HCT116 (cell line): ENCODE results near the gene MEIS1. TPM values are rescaled to one million over a fixed set of nuclear protein-coding genes. Genes with fewer than 3 reads are reported as not detected.

Experiments
- ATAC-seq: fragments of 200-7000 bp; cut with Tn5 transposase; 2 replicates; pipeline ENCODE4 v1.9.1; 2020; ENCODE audit warnings: mild to moderate bottlenecking, moderate library complexity
- BruUV-seq: library from RNA; stranded (reverse); fragments of 400-500 nt; replicated peaks from 2 replicates; lab custom pipeline; 2021; lab: Mats Ljungman, UMichigan
- CTCF ChIA-PET: fragments of 300-600 bp; sonication (Branson Sonifier 250); formaldehyde crosslinking; loops from one replicate; lab custom pipeline; 2021; ENCODE audit warnings: antibody characterized with exemption; lab: Charles Lee
- POLR2A ChIA-PET: fragments of 300-600, 350-600 bp; sonication (Branson Sonifier 250); formaldehyde crosslinking; loops from one replicate; lab custom pipeline; 2021; ENCODE audit warnings: antibody characterized with exemption; lab: Charles Lee
- RAD21 ChIA-PET, 2 experiments: fragments of 300-600 bp; sonication (Branson Sonifier 250); formaldehyde crosslinking; loops; one replicate each; lab custom pipeline; 2023; ENCODE audit warnings: low total read pairs in 2 of 2; ENCODE audit not compliant: uncharacterized antibody in 2 of 2, unreplicated experiment in 2 of 2, low non-redundant PET in 1 of 2; lab: Charles Lee
- DNase-seq: peaks from one replicate; pipeline ENCODE4 v3.0.0-alpha.2; 2010; ENCODE audit warnings: low read depth, low spot score
- H2AFZ ChIP-seq: fragments of 200-600 bp; shearing (Covaris generic), sonication (generic); 2 replicates; pipeline ENCODE4 v1.6.1; 2017; ENCODE audit warnings: low read depth, mixed run types, mixed read lengths, antibody characterized with exemption, low read length; ENCODE audit not compliant: poor library complexity, severe bottlenecking
- H3K27ac ChIP-seq: 2 replicates; pipeline ENCODE4 v1.5.1; 2012; ENCODE audit warnings: low read depth, low read length
- H3K27me3 ChIP-seq: fragments of 200-600 bp; sonication (generic); 2 replicates; pipeline ENCODE4 v1.6.1; 2016; ENCODE audit warnings: mixed run types, low read length, mixed read lengths; ENCODE audit not compliant: insufficient read depth
- H3K36me3 ChIP-seq, 2 experiments: fragments of 200-500 bp in 1 of 2; fragments of 200-600 bp in 1 of 2; sonication (Bioruptor generic) in 1 of 2; sonication (generic) in 1 of 2; 2 replicates each; pipeline versions ENCODE4 v1.5.1 to v1.6.1; 2014 to 2016; ENCODE audit warnings: low read length in 2 of 2, inconsistent platforms in 1 of 2, mixed read lengths in 1 of 2, mixed run types in 1 of 2; ENCODE audit not compliant: insufficient read depth in 2 of 2, control insufficient read depth in 1 of 2
- H3K4me1 ChIP-seq, 2 experiments: fragments of 200-600 bp in 1 of 2; sonication (generic) in 1 of 2; 2 replicates each; pipeline versions ENCODE4 v1.5.1 to v1.6.1; 2012 to 2017; ENCODE audit warnings: low read length in 2 of 2, inconsistent platforms in 1 of 2, mild to moderate bottlenecking in 1 of 2, mixed read lengths in 1 of 2, mixed run types in 1 of 2, moderate library complexity in 1 of 2; ENCODE audit not compliant: insufficient read depth in 2 of 2, control insufficient read depth in 1 of 2
- H3K4me2 ChIP-seq: fragments of 200-600 bp; sonication (generic); 2 replicates; pipeline ENCODE4 v1.6.1; 2017; ENCODE audit warnings: mixed run types, low read length, mixed read lengths
- H3K4me3 ChIP-seq, 2 experiments: fragments of 200-600 bp in 1 of 2; sonication (generic) in 1 of 2; replicated peaks in 1 of 2; 2 replicates each; pipeline ENCODE4 v1.5.1; 2011 to 2016; ENCODE audit warnings: low read length in 2 of 2, control low read depth in 1 of 2, low read depth in 1 of 2, mild to moderate bottlenecking in 1 of 2, mixed read lengths in 1 of 2, mixed run types in 1 of 2
- H3K79me2 ChIP-seq: fragments of 200-600 bp; sonication (generic); 2 replicates; pipeline ENCODE4 v1.6.1; 2017; ENCODE audit warnings: mild to moderate bottlenecking, mixed run types, low read length, moderate library complexity, mixed read lengths; ENCODE audit not compliant: insufficient read depth
- H3K9ac ChIP-seq: fragments of 200-600 bp; sonication (generic); 2 replicates; pipeline ENCODE4 v1.6.1; 2016; ENCODE audit warnings: low read length, mixed read lengths
- H3K9me2 ChIP-seq: fragments of 200-600 bp; sonication (generic), shearing (Covaris generic); 2 replicates; pipeline ENCODE4 v1.6.1; 2017; ENCODE audit warnings: mixed run types, mild to moderate bottlenecking, moderate library complexity; ENCODE audit not compliant: insufficient read depth
- H3K9me3 ChIP-seq, 2 experiments: fragments of 200-500 bp in 1 of 2; fragments of 200-600 bp in 1 of 2; sonication (Bioruptor generic) in 1 of 2; sonication (generic) in 1 of 2; 2 replicates each; pipeline ENCODE4 v1.6.1; 2014 to 2017; ENCODE audit warnings: low read length in 2 of 2, mixed read lengths in 2 of 2, inconsistent platforms in 1 of 2, low read depth in 1 of 2, mild to moderate bottlenecking in 1 of 2, mixed run types in 1 of 2, moderate library complexity in 1 of 2; ENCODE audit not compliant: control insufficient read depth in 1 of 2, insufficient read depth in 1 of 2
- H4K20me1 ChIP-seq: fragments of 200-600 bp; sonication (generic), shearing (Covaris generic); 2 replicates; pipeline ENCODE4 v1.6.1; 2017; ENCODE audit warnings: mixed run types, mild to moderate bottlenecking, moderate library complexity; ENCODE audit not compliant: insufficient read depth
- CBX3 ChIP-seq: IDR thresholded peaks from 2 replicates; pipeline ENCODE4 v1.6.1; 2012; ENCODE audit warnings: low read depth
- CEBPB ChIP-seq: IDR thresholded peaks from 2 replicates; pipeline ENCODE4 v1.6.1; 2012; ENCODE audit warnings: low read depth
- EGR1 ChIP-seq: IDR thresholded peaks from 2 replicates; pipeline ENCODE4 v1.6.1; 2012; ENCODE audit warnings: low read depth
- ELF1 ChIP-seq: IDR thresholded peaks from 2 replicates; pipeline ENCODE4 v1.6.1; 2012; ENCODE audit warnings: low read depth, borderline replicate concordance
- EZH2phosphoT487 ChIP-seq: fragments of 200-600 bp; IDR thresholded peaks from 2 replicates; pipeline ENCODE4 v1.6.1; 2018; ENCODE audit warnings: antibody characterized with exemption, borderline replicate concordance
- FOSL1 ChIP-seq: IDR thresholded peaks from 2 replicates; pipeline ENCODE4 v1.6.1; 2012; ENCODE audit warnings: low read depth
- JUND ChIP-seq: IDR thresholded peaks from 2 replicates; pipeline ENCODE4 v1.6.1; 2012
- POLR2A ChIP-seq: IDR thresholded peaks from 2 replicates; pipeline ENCODE4 v1.7.0; 2011; ENCODE audit warnings: borderline replicate concordance; ENCODE audit not compliant: insufficient read depth, insufficient read length; ENCODE audit errors: extremely low read depth
- POLR2AphosphoS5 ChIP-seq: IDR thresholded peaks from 2 replicates; pipeline ENCODE4 v1.6.1; 2011; ENCODE audit warnings: mild to moderate bottlenecking, low read depth, low read length, moderate library complexity
- RAD21 ChIP-seq: IDR thresholded peaks from 2 replicates; pipeline ENCODE4 v1.6.1; 2012; ENCODE audit warnings: low read depth, mild to moderate bottlenecking
- SP1 ChIP-seq: IDR thresholded peaks from 2 replicates; pipeline ENCODE4 v1.6.1; 2012; ENCODE audit warnings: low read depth
- SRF ChIP-seq: IDR thresholded peaks from 2 replicates; pipeline ENCODE4 v1.6.1; 2012; ENCODE audit warnings: low read depth
- TCF7L2 ChIP-seq: IDR thresholded peaks from 2 replicates; pipeline ENCODE4 v1.7.0; 2011; ENCODE audit warnings: borderline replicate concordance, inconsistent platforms; ENCODE audit not compliant: insufficient read depth, insufficient read length; ENCODE audit errors: extremely low read depth
- YY1 ChIP-seq: IDR thresholded peaks from 2 replicates; pipeline ENCODE4 v1.6.1; 2011; ENCODE audit warnings: low read length, low read depth, moderate library complexity, mild to moderate bottlenecking; ENCODE audit not compliant: insufficient replicate concordance; ENCODE audit errors: extremely low read depth
- ZFX ChIP-seq: fragments of 450-650 bp; IDR thresholded peaks from 2 replicates; pipeline ENCODE4 v1.6.1; 2017
- ZNF274 ChIP-seq: fragments of 200-500 bp; sonication (Bioruptor generic); IDR thresholded peaks from 2 replicates; pipeline ENCODE4 v1.6.1; 2014; ENCODE audit warnings: mild to moderate bottlenecking, low read depth, low read length, inconsistent platforms
- intact Hi-C: fragments of 100-400 bp; cut with micrococcal nuclease; formaldehyde crosslinking; loops from 2 replicates; pipeline ENCODE4 v1.10.0; 2022
- total RNA-seq: library from RNA; stranded (reverse); gene quantifications from one replicate; pipeline ENCODE4 v1.2.1, GENCODE V29; 2021; ENCODE audit not compliant: unreplicated experiment
- TF ChIP-seq, protein P1 (sequence below): IDR thresholded peaks from 2 replicates; pipeline ENCODE4 v1.6.1; 2012
- TF ChIP-seq, protein P2 (sequence below): IDR thresholded peaks from 2 replicates; pipeline ENCODE4 v1.6.1; 2012
- TF ChIP-seq, protein P3 (sequence below), 3 experiments: fragments of 200-600 bp in 1 of 3; sonication (generic) in 1 of 3; IDR thresholded peaks in 2 of 3; conservative IDR thresholded peaks in 1 of 3; 2 replicates each; pipeline ENCODE4 v1.5.1; 2012 to 2017; ENCODE audit warnings: low read depth in 2 of 3, low read length in 2 of 3, antibody characterized with exemption in 1 of 3, borderline replicate concordance in 1 of 3, control low read depth in 1 of 3, mild to moderate bottlenecking in 1 of 3, mixed read lengths in 1 of 3, mixed run types in 1 of 3, moderate library complexity in 1 of 3; ENCODE audit not compliant: insufficient read depth in 1 of 3

The MEIS1 gene
- total RNA-seq, 1 experiment from 2014 or later = 0.32 TPM

DNA sequence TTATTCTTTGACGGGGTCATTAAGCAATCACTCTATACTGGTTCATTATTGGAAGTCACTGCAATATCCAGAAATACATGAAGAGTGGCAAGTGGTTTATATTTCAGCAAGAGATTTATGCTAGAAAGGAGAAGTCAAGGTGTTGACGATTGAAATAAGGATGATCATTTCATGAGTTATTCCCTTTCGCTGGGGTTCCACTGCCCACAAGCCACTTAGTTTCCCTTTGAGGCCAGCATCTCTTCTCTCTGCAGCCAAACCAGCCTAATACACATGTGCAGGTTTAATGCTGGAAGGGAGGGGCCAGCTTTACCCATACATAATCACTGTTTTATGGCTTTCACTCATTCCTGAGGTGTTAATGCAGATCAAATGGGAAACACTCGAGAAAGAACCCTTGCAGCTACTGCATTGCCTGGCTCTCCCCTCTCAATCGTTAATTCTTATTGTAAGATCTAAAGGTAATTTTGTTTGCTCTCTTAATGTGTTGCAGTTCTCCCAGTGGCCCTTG lies 108.4 kb downstream of the MEIS1 start (continued):
- TF ChIP-seq CEBPB (no peak), SP1 (no peak), POLR2AphosphoS5 (no peak), POLR2A (no peak)
- TF ChIP-seq, protein P1, sequence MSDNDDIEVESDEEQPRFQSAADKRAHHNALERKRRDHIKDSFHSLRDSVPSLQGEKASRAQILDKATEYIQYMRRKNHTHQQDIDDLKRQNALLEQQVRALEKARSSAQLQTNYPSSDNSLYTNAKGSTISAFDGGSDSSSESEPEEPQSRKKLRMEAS = no peak
- TF ChIP-seq, all 23 proteins: peak for 0

DNA sequence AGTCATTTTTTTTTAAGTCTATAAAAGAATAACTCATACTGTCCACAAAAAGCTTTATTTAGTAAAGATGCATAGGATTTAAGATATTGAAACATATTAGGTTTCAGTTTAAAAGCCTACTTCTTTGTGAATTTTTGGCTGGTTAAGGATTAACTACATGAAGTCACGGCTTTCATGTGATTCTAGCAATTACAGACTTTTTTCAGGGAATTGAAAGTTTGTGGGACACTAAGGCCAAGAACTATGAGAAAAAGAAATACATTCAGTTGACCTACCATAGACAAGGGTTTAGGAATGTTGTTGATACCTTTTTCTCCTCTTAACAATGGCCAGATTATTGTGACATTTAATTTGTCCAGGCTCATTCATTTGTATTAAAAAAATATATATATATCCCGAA lies 109.3 kb downstream of the MEIS1 start:
- no peak for TF ChIP-seq ZFX
- no peak for TF ChIP-seq CEBPB
- no peak for TF ChIP-seq SRF
- no peak for TF ChIP-seq ZNF274
- H3K27ac ChIP-seq = no peak overlapping the region
- RAD21 ChIA-PET = no interaction called here
- POLR2A ChIA-PET = no interaction called here
- H3K79me2 ChIP-seq = no peaks in the 10 kb centered on the region
- intact Hi-C loops = no loop called here
- ATAC-seq = no peak
- H3K27me3 ChIP-seq = peaks cover 9% of the 10 kb centered on the region; the same call in 1 of the 2 replicates
- no peak overlapping the region for H3K4me2 ChIP-seq
- CTCF ChIA-PET = no interaction called here
- no peaks in the 10 kb centered on the region for H3K4me1 ChIP-seq
- H2AFZ ChIP-seq = no peak overlapping the region
- no peaks in the 10 kb centered on the region for H3K9me2 ChIP-seq
- H3K36me3 ChIP-seq = no peaks in the 10 kb centered on the region
- no TSS peak for BruUV-seq
- no peaks in the 10 kb centered on the region for H4K20me1 ChIP-seq
- H3K9me3 ChIP-seq = no peaks in the 10 kb centered on the region
- DNase-seq = no peak
- no peak overlapping the region for H3K9ac ChIP-seq
- H3K4me3 ChIP-seq = no peak overlapping the region

DNA sequence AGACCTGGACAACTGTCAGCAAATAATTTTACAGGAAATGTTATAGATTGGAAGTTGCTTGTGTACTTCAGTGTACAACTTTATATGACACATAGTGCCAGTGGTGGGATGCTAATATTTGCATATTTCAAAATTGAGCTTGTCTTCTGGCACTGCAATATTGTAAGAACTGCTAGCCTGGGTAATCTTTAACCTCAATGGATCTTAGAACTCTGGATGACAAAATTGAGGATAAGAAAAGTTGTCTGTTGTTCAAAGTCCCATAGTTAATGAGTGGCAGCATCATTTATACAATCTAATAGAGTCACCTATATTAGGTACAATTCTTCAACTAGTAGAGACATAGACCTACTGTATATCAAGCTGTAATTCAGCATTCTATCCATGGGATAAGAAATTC lies 110.3 kb downstream of the MEIS1 start:
- Histone ChIP-seq H3K9ac (no peak overlapping the region), H3K79me2 (no peaks in the 10 kb centered on the region), H4K20me1 (no peaks in the 10 kb centered on the region), H3K4me3 (no peak overlapping the region), H3K36me3 (no peaks in the 10 kb centered on the region), H3K4me1 (no peaks in the 10 kb centered on the region), H3K4me2 (no peak overlapping the region), H3K27me3 (peaks cover 7% of the 10 kb centered on the region; the same call in 1 of the 2 replicates), H3K27ac (no peak overlapping the region), H2AFZ (no peak overlapping the region), H3K9me2 (no peaks in the 10 kb centered on the region), H3K9me3 (no peaks in the 10 kb centered on the region)
- RAD21 ChIA-PET = no interaction called here
- POLR2A ChIA-PET = no interaction called here
- intact Hi-C loops = no loop called here
- DNase-seq (no peak), ATAC-seq (no peak)
- CTCF ChIA-PET = no interaction called here
- no TSS peak for BruUV-seq
- TF ChIP-seq, protein P2, sequence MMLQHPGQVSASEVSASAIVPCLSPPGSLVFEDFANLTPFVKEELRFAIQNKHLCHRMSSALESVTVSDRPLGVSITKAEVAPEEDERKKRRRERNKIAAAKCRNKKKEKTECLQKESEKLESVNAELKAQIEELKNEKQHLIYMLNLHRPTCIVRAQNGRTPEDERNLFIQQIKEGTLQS = no peak
- no peak for TF ChIP-seq RAD21
- no peak for TF ChIP-seq ZFX
- TF ChIP-seq, protein P3, sequence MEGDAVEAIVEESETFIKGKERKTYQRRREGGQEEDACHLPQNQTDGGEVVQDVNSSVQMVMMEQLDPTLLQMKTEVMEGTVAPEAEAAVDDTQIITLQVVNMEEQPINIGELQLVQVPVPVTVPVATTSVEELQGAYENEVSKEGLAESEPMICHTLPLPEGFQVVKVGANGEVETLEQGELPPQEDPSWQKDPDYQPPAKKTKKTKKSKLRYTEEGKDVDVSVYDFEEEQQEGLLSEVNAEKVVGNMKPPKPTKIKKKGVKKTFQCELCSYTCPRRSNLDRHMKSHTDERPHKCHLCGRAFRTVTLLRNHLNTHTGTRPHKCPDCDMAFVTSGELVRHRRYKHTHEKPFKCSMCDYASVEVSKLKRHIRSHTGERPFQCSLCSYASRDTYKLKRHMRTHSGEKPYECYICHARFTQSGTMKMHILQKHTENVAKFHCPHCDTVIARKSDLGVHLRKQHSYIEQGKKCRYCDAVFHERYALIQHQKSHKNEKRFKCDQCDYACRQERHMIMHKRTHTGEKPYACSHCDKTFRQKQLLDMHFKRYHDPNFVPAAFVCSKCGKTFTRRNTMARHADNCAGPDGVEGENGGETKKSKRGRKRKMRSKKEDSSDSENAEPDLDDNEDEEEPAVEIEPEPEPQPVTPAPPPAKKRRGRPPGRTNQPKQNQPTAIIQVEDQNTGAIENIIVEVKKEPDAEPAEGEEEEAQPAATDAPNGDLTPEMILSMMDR (IDR thresholded peaks at IDR 0.05 in 2 of 3, conservative IDR thresholded peaks at IDR 0.05 in 1 of 3; ENCODE audit: borderline replicate concordance in 1 of 3, insufficient read depth in 1 of 3, low read depth in 2 of 3, low read length in 2 of 3) = no peak
- TF ChIP-seq ELF1 = no peak
- TF ChIP-seq EGR1 = no peak
- TF ChIP-seq POLR2A = no peak
- TF ChIP-seq YY1 = no peak
- no peak for TF ChIP-seq CBX3
- no peak for TF ChIP-seq FOSL1
- TF ChIP-seq TCF7L2 = no peak
- TF ChIP-seq EZH2phosphoT487 = no peak
- TF ChIP-seq JUND = no peak
